ENCODE results near the gene FTCDNL1. TPM values are rescaled to one million over a fixed set of nuclear protein-coding genes. Genes with fewer than 3 reads are reported as not detected.

The FTCDNL1 gene
- total and polyA plus RNA-seq, 9 of the 15 experiments (the other 6 are each of a cell fraction or from before 2014, with no cell fraction given) = 0.13 to 0.58 (median 0.32) TPM

- TF ChIP-seq, protein P1, sequence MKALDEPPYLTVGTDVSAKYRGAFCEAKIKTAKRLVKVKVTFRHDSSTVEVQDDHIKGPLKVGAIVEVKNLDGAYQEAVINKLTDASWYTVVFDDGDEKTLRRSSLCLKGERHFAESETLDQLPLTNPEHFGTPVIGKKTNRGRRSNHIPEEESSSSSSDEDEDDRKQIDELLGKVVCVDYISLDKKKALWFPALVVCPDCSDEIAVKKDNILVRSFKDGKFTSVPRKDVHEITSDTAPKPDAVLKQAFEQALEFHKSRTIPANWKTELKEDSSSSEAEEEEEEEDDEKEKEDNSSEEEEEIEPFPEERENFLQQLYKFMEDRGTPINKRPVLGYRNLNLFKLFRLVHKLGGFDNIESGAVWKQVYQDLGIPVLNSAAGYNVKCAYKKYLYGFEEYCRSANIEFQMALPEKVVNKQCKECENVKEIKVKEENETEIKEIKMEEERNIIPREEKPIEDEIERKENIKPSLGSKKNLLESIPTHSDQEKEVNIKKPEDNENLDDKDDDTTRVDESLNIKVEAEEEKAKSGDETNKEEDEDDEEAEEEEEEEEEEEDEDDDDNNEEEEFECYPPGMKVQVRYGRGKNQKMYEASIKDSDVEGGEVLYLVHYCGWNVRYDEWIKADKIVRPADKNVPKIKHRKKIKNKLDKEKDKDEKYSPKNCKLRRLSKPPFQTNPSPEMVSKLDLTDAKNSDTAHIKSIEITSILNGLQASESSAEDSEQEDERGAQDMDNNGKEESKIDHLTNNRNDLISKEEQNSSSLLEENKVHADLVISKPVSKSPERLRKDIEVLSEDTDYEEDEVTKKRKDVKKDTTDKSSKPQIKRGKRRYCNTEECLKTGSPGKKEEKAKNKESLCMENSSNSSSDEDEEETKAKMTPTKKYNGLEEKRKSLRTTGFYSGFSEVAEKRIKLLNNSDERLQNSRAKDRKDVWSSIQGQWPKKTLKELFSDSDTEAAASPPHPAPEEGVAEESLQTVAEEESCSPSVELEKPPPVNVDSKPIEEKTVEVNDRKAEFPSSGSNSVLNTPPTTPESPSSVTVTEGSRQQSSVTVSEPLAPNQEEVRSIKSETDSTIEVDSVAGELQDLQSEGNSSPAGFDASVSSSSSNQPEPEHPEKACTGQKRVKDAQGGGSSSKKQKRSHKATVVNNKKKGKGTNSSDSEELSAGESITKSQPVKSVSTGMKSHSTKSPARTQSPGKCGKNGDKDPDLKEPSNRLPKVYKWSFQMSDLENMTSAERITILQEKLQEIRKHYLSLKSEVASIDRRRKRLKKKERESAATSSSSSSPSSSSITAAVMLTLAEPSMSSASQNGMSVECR (CRISPR knock-in tag; IDR thresholded peaks at IDR 0.05) = no peak
- no peak for TF ChIP-seq PTTG1 (tag; IDR thresholded peaks at IDR 0.05; ENCODE audit: low read depth)
- TF ChIP-seq, protein P2, sequence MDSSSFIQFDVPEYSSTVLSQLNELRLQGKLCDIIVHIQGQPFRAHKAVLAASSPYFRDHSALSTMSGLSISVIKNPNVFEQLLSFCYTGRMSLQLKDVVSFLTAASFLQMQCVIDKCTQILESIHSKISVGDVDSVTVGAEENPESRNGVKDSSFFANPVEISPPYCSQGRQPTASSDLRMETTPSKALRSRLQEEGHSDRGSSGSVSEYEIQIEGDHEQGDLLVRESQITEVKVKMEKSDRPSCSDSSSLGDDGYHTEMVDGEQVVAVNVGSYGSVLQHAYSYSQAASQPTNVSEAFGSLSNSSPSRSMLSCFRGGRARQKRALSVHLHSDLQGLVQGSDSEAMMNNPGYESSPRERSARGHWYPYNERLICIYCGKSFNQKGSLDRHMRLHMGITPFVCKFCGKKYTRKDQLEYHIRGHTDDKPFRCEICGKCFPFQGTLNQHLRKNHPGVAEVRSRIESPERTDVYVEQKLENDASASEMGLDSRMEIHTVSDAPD (CRISPR knock-in tag; IDR thresholded peaks at IDR 0.05) = no peak
- peak; percentile 61; the same call in 1 of the 2 replicates for TF ChIP-seq EP400 (IDR thresholded peaks at IDR 0.05)
- TF ChIP-seq GMEB1 (CRISPR knock-in tag; IDR thresholded peaks at IDR 0.05) = no peak
- no peak for TF ChIP-seq ZFP91 (CRISPR knock-in tag; IDR thresholded peaks at IDR 0.05)
- no peak for TF ChIP-seq HLTF (IDR thresholded peaks at IDR 0.05)
- no peak for TF ChIP-seq SAP30 (IDR thresholded peaks at IDR 0.05; ENCODE audit: borderline replicate concordance, insufficient read depth, low read depth, low read length, poor library complexity, severe bottlenecking)
- TF ChIP-seq ZEB2 (IDR thresholded peaks at IDR 0.05) = no peak
- TF ChIP-seq, protein P3, sequence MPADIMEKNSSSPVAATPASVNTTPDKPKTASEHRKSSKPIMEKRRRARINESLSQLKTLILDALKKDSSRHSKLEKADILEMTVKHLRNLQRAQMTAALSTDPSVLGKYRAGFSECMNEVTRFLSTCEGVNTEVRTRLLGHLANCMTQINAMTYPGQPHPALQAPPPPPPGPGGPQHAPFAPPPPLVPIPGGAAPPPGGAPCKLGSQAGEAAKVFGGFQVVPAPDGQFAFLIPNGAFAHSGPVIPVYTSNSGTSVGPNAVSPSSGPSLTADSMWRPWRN (IDR thresholded peaks at IDR 0.05; ENCODE audit: low read depth) = peak; percentile 79
- peak; percentile 62 to 72; a peak in 3 of 4 replicates for TF ChIP-seq NRF1 (conservative IDR thresholded peaks at IDR 0.05 in 1 of 2, IDR thresholded peaks at IDR 0.05 in 1 of 2)
- TF ChIP-seq ATF1 (CRISPR knock-in tag; IDR thresholded peaks at IDR 0.05) = no peak
- TF ChIP-seq ATF1 (tag; IDR thresholded peaks at IDR 0.05) = no peak
- no peak for TF ChIP-seq ZNF444 (CRISPR knock-in tag; IDR thresholded peaks at IDR 0.05)
- TF ChIP-seq, protein P4, sequence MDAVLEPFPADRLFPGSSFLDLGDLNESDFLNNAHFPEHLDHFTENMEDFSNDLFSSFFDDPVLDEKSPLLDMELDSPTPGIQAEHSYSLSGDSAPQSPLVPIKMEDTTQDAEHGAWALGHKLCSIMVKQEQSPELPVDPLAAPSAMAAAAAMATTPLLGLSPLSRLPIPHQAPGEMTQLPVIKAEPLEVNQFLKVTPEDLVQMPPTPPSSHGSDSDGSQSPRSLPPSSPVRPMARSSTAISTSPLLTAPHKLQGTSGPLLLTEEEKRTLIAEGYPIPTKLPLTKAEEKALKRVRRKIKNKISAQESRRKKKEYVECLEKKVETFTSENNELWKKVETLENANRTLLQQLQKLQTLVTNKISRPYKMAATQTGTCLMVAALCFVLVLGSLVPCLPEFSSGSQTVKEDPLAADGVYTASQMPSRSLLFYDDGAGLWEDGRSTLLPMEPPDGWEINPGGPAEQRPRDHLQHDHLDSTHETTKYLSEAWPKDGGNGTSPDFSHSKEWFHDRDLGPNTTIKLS (IDR thresholded peaks at IDR 0.05; ENCODE audit: borderline replicate concordance, low read depth) = no peak
- no peak for TF ChIP-seq ZNF436 (CRISPR knock-in tag; IDR thresholded peaks at IDR 0.05)
Measured at GRCh38 chr2:199850718-199851500, at the start of gene FTCDNL1 (continued).

All from K562 (cell line).